NCI-H2227 (cell line): ENCODE results near the gene AHSA1.
A peak's percentile ranks its signal among the peaks of the same experiment; 100 is the strongest.

ENCODE experiments used
- DNase-seq: peaks from one replicate; lab custom pipeline; 2025; ENCODE audit not compliant: unreplicated experiment; lab: John Stamatoyannopoulos, UW

AHSA1 gene

GRCh38 chr14:77470224-77470870, 12.5 kb downstream of the AHSA1 start:
- no peak for DNase-seq

DNA sequence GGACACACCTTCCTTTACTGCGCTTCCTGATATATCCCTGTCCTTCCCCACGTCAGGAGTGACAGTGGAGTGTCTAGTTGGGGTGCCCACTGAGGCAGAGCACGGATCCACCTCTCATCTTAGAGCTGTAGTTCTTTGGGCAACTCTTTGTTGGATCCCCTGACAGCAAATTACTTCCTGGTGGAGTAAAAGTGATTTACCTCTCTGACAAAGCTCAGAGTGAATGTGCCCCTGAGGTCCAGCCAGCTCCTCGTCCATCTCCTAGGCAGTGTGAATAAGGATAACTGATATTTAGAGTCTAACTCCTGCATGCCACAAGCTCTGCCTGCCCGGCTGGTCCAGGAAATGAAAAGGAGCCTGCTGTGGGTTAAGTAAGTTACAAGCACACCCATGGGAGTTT, 16.0 kb downstream of the AHSA1 start:
- no peak for DNase-seq

GRCh38 chr14:77474479-77475177, 16.7 kb downstream of the AHSA1 start:
- no peak for DNase-seq

DNA sequence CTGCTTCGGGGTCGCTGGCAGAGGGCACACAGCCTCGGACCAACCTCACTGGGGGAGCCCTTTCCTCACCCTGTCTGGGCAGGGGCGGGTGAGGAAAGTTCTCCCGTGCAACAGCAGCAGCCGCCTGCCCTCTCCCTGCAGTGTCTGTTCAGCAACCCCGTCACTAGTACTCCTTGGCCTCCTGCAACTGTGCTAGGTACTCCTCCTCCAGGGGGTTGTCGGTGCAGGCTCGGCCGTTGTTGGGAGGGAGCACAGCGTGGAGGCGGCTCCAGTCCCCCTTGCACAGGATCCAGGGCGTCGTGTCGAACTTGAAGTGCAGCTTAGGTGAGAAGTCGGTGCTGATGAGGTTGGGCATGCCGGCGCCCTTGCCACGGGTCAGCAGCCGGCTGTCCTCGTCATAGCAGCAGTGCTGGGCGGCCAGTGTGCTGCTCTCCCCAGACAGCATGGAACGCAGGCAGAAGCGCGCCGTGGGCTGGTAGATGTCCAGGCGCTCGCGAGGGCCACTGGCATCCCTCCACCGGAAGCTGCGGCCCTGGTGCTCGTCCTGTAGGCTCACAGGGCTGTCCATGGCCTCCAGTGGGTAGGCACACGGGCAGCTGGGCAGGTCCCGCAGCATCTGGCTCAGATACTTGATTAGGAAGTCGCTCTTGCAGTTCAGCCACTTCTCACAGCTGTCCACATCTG, 17.7 kb downstream of the AHSA1 start:
- no peak for DNase-seq

- no peak for DNase-seq
Measured at GRCh38 chr14:77478029-77478428, 20.1 kb downstream of the AHSA1 start.

DNA sequence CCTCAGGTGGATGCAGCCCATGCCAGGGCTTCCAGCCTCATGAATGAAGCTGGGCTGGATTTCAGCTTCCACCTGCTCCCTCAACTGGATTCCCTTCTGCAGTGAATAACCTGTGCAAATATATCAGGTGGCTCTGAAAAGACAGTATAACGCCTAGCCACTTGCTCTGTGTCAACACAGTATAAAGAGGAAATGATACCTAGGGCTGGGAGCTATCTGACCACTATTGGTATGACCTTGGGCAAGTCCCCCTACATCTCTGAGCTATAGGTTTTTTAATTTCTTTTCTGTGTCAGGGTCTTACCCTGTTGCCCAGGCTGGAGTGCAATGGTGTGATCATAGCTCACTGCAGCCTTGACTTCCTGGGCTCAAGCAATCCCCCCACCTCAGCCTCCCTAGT, 20.9 kb downstream of the AHSA1 start:
- DNase-seq = no peak

DNA sequence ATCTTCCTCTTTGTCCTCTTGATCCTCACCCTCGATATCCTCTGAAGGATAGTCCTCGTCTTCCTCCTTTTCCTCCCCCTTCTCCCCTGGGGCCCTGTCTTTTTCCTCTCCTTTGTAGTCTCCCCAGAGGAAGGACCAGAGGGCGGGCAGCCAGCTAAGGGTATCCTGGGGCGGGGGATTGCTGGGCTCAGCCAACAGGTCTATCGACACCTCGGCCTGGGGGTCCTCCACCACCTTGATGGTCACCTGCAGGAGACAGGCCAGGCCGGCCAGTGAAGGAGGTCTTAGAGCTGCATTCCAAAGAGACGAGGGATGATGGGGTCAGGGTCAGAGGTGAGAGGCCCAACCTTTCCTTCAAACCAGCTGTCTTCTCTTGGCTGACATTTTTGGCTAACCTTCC, 24.5 kb downstream of the AHSA1 start:
- no peak for DNase-seq

GRCh38 chr14:77485256-77485655, 27.4 kb downstream of the AHSA1 start:
- no peak for DNase-seq

DNA sequence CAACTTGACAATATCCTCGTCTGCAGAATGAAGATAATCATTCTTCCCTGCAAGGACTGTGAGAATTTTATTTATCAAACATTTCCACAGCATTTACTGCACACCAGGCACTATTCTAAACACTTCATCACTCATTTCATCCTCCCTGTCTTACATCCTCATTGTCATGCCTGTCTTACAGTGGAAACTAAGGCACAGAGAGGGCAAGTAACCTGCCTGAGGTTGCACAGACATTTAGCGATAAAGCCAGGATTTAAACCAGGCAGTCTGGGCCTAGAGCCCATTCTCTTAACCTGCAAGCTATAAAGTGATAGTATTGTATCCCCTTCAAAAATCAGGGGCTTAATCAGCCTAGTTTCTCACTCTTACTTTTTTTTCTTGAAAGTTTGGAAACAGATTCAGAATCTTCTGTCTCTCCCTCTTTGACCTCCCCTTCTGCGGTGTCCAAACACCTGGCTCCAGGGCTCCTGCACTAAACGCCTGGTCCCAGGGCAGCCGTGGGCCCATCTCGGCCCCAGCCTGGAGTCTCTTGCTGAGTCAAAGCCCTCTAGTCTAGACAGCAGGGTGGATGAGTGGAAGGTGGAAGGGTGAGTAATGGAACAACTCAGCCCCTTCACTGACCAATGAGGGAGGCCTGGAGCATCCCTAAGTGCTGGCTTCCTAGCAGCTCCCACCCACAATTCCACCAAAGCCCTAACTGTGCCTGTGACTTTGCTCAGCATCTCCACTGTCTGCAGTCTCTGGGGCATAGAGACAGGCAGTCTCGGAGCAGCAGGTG, 28.2 kb downstream of the AHSA1 start:
- DNase-seq = no peak

DNA sequence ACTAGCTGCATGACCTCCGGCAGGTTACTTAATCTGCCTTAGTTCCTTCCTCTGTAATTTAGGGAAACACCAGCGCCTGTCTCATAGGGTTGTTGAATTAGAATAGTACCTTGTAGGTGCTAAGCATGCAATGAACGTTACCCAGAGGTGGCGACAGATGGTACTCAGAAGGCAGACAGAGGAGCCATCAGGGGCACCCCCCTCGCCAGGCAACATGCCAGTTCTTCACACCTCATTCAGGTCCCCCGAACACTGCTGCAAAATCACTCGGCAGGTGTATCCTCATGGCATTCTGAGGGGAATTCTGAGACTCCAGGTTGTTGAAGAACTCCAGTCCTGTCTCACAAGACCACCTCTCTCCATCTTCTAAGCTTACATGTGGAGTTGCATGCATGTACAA, 30.7 kb downstream of the AHSA1 start:
- DNase-seq = no peak

DNA sequence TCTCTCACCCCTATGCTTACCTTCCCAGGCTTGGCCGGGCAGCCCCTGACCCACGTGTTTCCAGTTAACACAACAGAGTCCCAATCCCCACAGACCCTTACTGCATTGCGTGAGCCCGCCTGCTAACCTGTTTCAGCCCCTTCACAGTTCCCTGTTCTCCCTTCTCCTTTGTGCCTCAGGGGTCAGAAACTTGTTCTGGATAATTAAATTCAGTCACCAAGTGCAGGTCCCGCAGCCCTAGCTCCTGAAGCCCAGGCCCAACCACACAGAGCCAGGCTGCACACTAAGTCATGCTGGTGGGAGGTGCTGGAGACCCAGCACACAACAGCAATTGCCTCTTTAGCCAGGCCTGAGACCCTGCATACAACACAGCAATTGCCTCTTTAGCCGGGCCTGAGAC, 31.1 kb downstream of the AHSA1 start:
- DNase-seq = no peak

- DNase-seq = no peak
Measured at GRCh38 chr14:77490347-77490986, 32.6 kb downstream of the AHSA1 start.

- DNase-seq = no peak
Measured at GRCh38 chr14:77491056-77491455, 33.2 kb downstream of the AHSA1 start.

GRCh38 chr14:77495334-77495733, 37.4 kb downstream of the AHSA1 start:
- no peak for DNase-seq

GRCh38 chr14:77498120-77498979, 40.5 kb downstream of the AHSA1 start, which contains the start of gene ISM2:
Gene ISM2 (minus strand): TSS chr14:77498816. CDS start chr14:77498793, 23 bp downstream.
- DNase-seq = peak; percentile 68

DNA sequence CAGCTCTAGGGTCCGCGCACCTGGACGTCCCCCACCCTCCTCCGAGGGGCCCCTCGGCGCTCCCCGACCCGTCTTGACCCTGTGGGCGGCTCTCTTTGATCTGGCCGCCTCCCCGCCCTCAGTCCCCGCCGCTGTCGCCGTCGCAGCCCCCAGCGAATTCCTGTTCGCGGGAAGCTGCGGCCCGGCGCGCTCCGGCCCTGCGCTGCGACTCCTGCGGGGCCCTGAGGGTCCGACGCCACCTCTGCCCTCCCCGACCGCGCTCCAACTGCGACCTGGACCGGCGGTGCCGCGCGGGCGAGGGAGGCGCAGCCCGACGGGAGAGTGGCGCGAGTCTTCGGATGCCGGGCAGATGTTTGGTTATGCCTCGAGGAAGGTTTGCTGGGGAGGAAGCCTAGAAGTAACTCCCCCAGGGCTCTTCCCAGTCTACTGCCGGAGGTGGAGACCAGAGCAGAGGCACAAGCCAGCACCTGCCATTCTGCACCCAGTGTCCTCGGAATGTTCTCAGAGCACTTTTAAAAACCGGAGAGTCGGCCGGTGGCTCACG, 41.2 kb downstream of the AHSA1 start:
- DNase-seq = peak; percentile 47

- DNase-seq = no peak
Measured at GRCh38 chr14:77502109-77502782, 44.4 kb downstream of the AHSA1 start.

GRCh38 chr14:77503138-77503537, 45.2 kb downstream of the AHSA1 start:
- no peak for DNase-seq

DNA sequence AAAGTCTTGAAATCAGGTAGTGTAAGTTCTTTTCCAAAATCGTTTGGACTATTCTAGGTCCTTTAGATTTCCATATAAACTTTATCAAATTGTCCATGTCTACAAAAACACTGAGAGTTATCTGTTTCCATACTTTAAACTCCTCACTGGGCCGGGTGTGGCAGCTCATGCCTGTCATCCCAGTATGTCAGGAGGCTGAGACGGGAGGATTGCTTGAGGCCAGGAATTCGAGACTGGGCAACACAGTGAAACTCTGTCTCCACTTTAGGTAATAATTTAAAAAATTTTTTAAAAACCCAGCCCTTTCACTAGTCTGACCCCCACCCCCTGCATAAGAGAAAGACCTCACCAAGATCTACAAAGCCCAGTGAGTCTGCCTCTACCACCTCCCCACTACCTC, 47.1 kb downstream of the AHSA1 start:
- no peak for DNase-seq
